ENCODE measurements around the gene HIVEP2.

Gene HIVEP2

DNA sequence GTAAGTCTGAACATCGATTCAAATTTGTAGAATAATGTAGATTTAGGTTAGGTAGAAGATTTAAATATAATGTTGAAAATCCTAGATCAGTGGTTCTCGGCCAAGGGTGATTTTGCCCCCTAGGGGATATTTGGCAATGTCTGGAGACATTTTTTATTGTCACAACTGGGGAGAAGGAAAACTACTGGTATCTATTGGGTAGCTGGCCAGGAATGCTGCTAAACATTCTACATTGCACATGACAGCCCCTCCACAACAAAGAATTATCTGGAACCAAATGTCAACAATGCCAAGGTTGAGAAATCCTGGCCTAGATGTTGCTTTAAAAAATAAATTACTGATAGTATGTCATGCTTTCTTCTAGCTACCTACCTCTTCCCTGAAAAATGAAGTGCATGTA, 76.1 kb downstream of the HIVEP2 start:
- in situ Hi-C loops (cut with HindIII; ENCODE audit: low sequenced_read_pairs), result no loop called here
- TF ChIP-seq, protein P1, sequence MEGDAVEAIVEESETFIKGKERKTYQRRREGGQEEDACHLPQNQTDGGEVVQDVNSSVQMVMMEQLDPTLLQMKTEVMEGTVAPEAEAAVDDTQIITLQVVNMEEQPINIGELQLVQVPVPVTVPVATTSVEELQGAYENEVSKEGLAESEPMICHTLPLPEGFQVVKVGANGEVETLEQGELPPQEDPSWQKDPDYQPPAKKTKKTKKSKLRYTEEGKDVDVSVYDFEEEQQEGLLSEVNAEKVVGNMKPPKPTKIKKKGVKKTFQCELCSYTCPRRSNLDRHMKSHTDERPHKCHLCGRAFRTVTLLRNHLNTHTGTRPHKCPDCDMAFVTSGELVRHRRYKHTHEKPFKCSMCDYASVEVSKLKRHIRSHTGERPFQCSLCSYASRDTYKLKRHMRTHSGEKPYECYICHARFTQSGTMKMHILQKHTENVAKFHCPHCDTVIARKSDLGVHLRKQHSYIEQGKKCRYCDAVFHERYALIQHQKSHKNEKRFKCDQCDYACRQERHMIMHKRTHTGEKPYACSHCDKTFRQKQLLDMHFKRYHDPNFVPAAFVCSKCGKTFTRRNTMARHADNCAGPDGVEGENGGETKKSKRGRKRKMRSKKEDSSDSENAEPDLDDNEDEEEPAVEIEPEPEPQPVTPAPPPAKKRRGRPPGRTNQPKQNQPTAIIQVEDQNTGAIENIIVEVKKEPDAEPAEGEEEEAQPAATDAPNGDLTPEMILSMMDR (IDR thresholded peaks at IDR 0.05; ENCODE audit: low read depth, low read length, missing control alignments), result no peak
- H3K4me3 ChIP-seq (ENCODE audit: low read depth, low read length), result no peak overlapping the region
- DNase-seq (ENCODE audit: low read depth), result no peak

DNA sequence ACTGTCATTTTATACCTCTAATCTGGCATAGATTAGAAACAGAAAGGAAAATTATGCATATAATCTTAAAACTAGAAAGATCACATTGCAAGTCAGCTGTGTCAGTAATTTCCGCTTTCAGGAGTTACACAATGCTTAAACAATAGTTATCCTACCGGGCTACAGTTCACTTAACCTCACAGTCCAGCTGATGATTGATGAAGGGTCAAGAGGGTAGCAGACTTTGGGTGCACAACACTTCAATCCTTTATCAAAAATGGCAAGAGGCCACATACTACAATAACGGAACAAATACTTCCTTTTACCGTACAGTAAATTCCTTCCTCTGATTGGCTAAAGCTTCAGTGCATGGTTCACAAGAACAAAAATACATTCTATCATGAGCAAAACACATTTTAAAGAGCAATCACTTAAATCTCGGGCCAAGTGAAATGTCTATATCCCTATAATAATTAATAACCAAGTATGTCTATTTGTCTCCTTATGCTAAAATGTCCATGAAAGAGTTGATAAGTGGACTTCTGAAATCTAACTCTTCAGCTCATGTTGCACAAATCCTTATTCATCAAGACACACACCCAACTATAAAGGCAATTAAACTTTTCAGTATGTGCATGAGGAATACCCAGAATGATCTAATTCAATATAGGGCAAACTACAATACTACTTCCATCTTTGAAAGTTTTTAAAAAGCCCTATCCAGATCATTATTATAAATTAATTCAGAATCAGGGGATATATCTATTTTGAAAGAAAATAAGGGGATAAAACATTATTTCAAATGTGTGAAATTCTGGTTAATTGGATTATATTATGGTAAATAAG, 76.8 kb downstream of the HIVEP2 start:
- TF ChIP-seq, protein P1 (IDR thresholded peaks at IDR 0.05; ENCODE audit: low read depth, low read length, missing control alignments), result no peak
- H3K4me3 ChIP-seq (ENCODE audit: low read depth, low read length), result no peak overlapping the region
- in situ Hi-C loops (cut with HindIII; ENCODE audit: low sequenced_read_pairs), result no loop called here
- DNase-seq (ENCODE audit: low read depth), result peak; percentile 28

DNA sequence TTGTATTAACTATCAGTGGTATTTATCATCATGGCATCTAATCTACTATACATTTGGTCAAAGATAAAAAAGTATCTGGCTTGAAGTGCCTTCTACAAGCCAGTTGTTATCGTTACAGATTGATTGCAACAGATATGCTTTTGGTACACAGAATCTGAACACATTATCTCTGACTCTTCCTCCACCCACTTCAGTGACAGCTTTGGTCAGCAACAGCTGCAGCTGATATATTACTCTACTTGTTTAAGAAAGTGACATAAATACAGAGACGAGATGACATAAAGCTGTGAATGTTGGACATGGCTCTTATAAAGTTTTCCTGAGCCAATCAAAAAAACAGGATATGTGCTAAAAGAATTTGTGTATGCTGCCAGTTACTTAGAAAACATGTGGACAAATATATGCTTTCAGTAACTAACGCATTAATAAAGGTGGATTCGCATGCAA, 77.6 kb downstream of the HIVEP2 start:
- TF ChIP-seq, protein P1 (IDR thresholded peaks at IDR 0.05; ENCODE audit: low read depth, low read length, missing control alignments), result no peak
- H3K4me3 ChIP-seq (ENCODE audit: low read depth, low read length), result no peak overlapping the region
- DNase-seq (ENCODE audit: low read depth), result no peak
- in situ Hi-C loops (cut with HindIII; ENCODE audit: low sequenced_read_pairs), result no loop called here

DNA sequence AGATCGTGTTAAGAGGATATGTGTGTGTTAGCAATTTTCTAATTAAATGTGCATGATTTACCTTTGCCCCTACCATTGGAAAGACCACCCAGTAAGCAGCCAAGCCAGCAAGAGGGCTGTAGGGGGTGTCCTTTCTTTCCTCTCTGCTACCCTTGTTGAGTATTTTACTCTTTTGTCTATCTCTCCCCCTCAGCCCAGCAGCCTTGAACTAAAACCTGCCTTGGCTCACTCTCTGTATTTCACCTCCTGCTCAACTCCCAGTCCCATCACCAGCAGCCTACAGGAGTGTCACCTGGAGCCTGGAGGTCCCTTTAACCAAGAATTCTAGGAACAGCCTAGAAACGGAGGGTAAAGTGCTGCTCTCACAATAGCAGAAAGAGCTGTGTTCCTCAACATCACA, 81.0 kb downstream of the HIVEP2 start:
- no peak for DNase-seq (ENCODE audit: low read depth)
- H3K4me3 ChIP-seq (ENCODE audit: low read depth, low read length), result no peak overlapping the region
- in situ Hi-C loops (cut with HindIII; ENCODE audit: low sequenced_read_pairs), result no loop called here
- TF ChIP-seq, protein P1 (IDR thresholded peaks at IDR 0.05; ENCODE audit: low read depth, low read length, missing control alignments), result no peak

DNA sequence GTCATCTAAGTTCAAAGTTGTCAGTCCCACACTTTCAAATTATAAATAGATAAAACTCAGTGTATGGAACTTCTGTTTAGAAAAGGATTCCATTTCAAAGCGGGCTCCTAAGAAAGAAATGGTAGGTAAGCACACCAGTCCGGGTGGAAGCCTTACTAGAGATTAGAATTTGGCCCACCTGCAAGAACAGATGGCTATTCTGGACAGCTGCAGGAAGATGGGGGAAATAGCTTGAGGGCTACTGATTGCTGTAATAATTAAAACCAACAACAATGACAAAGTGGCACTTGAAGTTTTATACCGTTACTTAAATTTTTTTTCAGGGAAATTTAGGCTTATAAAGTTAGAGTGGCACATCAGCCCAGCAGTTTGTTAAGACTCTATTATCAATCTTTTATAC, 83.3 kb downstream of the HIVEP2 start:
- TF ChIP-seq, protein P1 (IDR thresholded peaks at IDR 0.05; ENCODE audit: low read depth, low read length, missing control alignments), result no peak
- in situ Hi-C loops (cut with HindIII; ENCODE audit: low sequenced_read_pairs), result no loop called here
- DNase-seq (ENCODE audit: low read depth), result no peak
- no peak overlapping the region for H3K4me3 ChIP-seq (ENCODE audit: low read depth, low read length)

DNA sequence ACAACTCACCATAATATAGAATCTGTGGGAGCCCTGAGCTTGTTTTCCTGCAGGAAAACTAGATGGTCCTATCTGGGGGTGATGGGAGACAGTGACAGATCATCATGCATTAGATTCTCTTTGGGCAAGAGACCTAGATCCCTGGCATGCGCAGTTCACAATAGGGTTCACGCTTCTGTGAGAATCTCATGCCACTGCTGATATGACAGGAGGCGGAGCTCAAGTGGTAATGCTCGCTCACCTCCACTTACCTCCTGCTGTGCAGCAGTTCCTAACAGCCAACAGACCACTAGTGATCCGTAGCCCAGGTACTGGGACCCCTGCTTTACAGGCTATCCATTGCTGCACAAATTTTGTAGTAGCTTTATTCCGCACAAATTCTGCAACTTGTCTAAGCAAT, 84.5 kb downstream of the HIVEP2 start:
- no peak for DNase-seq (ENCODE audit: low read depth)
- H3K4me3 ChIP-seq (ENCODE audit: low read depth, low read length), result no peak overlapping the region
- in situ Hi-C loops (cut with HindIII; ENCODE audit: low sequenced_read_pairs), result no loop called here
- TF ChIP-seq, protein P1 (IDR thresholded peaks at IDR 0.05; ENCODE audit: low read depth, low read length, missing control alignments), result no peak
